Fibroblast of lung (primary cell): ENCODE results near the gene PAPLN.

Experiments
- CTCF ChIP-seq, 2 donors: IDR thresholded peaks in 1 of 2; conservative IDR thresholded peaks in 1 of 2; 1 replicate in 1 of 2; 2 replicates in 1 of 2; pipeline ENCODE4 v1.5.1; 2011 to 2012; ENCODE audit warnings: low read length in 2 of 2, control low read depth in 1 of 2, inconsistent platforms in 1 of 2, low read depth in 1 of 2, mild to moderate bottlenecking in 1 of 2
- EZH2 ChIP-seq: IDR thresholded peaks from 2 replicates; pipeline ENCODE4 v1.5.1; 2012; ENCODE audit warnings: low read length, control low read depth, mild to moderate bottlenecking; ENCODE audit errors: missing control alignments

- TF ChIP-seq CTCF (conservative IDR thresholded peaks at IDR 0.05 in 1 of 2, IDR thresholded peaks at IDR 0.05 in 1 of 2; ENCODE audit: low read depth in 1 of 2, low read length in 2 of 2) (no peak), EZH2 (no peak)
These were observed 27.0 kb downstream of the PAPLN start for GRCh38 chr14:73264080-73264884.
